ENCODE measurements around the gene MTMR8.
"Not testable (repeated sequence)": the region's sequence is repeated elsewhere in the genome, so short reads cannot be mapped to it uniquely, and the experiment has no call there.

The MTMR8 gene

DNA sequence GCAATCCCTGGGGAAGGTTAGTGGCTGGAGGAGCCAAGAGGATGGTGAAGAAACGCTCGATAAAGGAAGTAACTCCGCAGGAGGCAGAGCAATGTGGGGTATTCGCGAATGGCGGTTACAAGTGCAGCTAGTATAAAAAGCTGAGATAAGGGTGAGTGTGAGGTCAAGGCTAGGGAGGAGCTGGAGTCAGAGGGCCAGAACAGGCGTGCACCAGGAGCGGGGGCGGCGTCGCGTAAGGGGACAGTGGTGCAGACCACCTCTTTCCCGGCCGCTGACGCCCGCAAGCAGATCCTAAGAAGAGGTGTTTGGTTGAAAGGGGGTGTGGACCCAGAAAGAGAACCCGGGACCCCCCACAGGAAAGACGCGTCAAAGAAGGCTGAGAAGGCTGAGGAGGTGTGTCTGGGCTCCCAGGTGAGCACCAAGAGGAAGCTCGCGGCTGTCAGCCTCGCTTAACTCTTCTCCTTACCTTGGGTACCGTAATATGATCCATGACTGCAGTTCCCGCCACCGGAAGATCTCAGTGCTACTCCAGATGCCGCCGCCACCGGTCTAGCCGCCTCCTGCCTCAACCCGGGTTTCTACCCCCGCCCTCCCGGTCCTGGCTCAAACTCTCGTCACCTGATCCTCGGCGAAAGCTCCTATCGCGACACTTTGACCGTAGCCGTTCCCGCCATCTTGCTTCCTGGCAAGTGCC is at the start of gene MTMR8:
MTMR8 (minus strand) TSS at position 579 of the 694 bp plus-strand sequence; CDS start at position 490, 89 bp downstream.
- DNase-seq (ENCODE audit: low read depth in 2 of 2, low spot score in 1 of 2) = peak; percentile 40 to 52

DNA sequence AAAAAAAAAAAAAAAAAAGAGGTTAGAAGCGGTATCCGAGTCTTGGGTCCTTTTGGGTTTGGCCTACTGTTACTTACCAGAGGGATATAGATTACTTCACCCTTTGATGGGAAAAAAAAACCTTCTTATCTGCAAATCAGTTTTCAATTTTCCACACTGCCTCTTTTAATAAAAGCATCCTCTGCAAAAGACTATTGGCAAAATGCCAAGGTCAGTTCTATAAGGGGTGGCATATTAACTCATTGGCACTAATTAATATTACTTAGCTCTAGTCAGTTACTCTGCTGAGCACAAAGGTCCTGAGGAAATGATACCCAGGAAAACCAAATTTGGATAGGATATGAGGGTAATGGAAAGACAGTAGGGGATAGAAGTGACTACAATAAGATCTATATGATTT is 44.3 kb upstream of the MTMR8 start:
- no peak for DNase-seq (ENCODE audit: low read depth in 2 of 2, low spot score in 1 of 2)

DNA sequence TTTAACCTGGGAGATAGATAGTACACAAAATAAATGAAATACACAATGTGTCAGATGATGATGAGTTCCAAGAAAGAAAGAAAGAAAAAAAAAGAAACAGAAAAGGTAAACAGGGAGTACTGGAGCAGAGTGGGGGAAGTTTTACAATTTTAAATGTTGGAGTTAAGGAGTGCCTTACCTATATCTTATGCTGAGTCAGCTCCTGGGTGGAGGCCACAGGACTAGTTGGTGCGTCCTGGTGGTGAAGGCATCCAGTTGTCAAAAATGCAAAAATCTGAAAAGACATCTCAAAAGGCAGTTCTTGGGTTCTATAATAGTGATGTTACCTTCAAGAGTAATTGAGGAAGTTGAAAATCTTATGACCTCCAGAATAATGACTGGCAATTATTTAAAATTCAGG is 42.4 kb upstream of the MTMR8 start:
- DNase-seq (ENCODE audit: low read depth in 2 of 2, low spot score in 1 of 2) = no peak

DNA sequence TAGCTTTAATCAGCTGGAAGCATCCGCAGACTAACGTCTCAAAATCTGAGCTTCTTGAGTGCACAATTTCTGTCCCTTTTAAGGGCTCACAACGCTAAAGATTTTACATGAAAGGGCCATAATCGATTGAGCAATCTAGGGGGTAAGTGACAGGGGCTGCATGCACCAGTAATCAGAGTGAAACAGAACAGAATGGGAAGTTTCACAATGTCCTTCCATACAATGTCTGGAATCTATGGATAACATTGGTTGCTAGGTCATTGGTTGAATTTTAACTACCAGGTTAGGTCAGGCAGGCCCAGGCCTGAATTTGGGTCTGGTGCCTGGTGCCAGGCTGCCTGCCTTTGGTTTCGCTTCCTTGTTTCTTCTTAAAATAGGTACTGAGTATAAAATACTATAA is 42.0 kb upstream of the MTMR8 start:
- DNase-seq (ENCODE audit: low read depth in 2 of 2, low spot score in 1 of 2) = no peak

DNA sequence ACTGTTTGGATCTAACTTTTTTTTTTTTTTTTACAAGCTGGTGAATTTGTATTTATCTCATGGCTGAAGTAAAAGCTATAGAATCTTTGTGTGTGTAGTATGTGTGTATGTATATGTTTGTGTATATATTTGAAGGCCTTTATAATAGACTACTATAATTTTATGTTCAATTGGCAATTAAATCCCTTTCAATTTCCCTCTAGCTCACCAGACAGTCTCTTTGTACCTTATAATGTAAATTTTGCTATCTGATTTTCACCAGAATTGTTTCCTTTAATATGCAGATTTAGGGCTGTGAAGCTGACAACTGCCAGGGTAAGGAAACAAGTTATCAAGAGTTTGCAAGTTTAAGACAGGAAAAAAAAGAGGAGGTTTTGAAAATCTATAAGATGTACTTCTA is 33.1 kb upstream of the MTMR8 start:
- DNase-seq (ENCODE audit: low read depth in 2 of 2, low spot score in 1 of 2) = no peak

DNA sequence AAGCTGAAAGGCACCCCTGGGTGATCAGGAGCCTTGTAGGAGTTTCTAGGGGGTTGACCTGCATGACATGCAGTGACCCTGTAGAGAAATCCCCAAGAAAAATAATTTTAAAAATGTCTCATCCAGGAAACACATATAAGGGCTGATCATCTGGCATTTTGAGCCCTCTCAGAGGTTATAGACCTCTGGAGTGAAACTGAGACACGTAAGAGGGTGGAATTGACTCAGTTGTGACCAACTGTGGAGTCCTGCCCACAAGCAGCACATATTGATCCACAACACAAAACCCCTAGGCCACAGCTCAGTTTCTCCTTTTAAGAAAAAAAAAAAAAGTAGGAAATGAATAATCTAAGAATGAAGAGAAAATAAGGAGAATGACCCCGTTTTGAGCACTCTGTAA is 32.5 kb upstream of the MTMR8 start:
- DNase-seq (ENCODE audit: low read depth in 2 of 2, low spot score in 1 of 2) = no peak

DNA sequence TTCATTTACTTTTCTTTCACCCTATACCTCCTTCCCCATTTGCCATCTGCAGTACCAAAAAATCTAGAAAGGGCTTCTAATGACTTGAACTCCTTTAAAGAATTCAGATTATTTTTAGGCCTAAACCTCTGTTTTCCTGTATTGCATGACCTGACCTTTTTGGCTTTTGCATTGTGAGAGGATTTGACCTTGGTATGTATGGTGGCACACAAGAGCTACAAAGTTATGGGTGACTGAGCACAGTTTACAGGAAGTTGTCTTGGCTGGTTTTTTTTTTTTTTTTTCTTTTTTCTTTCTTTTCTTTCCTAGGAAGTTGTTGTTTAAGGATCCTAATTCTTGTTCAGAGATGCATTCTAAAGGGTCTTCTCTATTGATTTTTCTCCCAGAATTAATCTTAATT is 32.0 kb upstream of the MTMR8 start:
- no peak for DNase-seq (ENCODE audit: low read depth in 2 of 2, low spot score in 1 of 2)

DNA sequence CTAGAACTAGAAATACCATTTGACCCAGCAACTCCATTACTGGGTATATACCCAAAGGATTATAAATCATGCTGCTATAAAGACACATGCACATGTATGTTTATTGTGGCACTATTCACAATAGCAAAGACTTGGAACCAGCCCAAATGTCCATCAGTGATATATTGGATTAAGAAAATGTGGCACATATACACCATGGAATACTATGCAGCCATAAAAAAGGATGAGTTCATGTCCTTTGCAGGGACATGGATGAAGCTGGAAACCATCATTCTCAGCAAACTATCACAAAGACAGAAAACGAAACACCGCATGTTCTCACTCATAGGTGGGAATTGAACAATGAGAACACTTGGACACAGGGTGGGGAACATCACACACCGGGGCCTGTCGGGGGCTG is 14.5 kb upstream of the MTMR8 start:
- not testable (repeated sequence) for DNase-seq (ENCODE audit: low read depth in 2 of 2, low spot score in 1 of 2)

DNA sequence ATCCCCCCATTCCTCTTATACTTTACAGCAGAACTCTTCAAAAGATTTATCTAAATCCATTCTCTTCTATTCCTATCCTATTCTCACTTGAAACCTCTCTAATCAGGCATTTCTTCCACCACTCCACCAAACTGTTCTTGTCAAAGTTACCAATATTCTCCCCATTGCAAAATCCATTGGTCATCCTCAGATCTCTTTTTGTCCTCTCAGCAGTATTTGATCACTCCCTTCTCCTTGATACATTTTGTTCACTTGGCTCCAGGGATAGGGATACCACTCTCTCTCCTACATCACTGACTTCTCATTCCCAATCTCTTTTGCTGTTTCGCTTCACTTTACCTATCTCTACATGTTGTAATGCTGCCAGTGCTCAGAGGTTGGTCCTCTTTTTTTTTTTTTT is 2.8 kb upstream of the MTMR8 start:
- no peak for DNase-seq (ENCODE audit: low read depth in 2 of 2, low spot score in 1 of 2)

DNA sequence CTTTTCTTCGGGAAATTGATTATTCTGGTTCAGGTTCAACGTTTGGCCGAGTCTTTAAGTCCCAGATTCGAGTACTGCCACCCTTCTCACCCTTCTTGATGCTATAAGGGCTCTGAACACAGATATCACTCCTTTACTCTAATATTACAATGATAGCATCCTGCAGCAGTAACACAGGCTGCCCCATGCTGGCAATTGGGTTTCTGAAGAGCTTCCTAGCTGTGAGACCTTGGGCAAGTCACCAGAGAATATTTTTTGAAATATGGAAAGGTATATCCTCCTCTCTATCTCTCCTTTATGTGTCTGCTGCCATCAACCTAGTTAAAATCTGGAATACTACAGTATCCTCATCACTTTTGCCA is 297 bp upstream of the MTMR8 start:
- no peak for DNase-seq (ENCODE audit: low read depth in 2 of 2, low spot score in 1 of 2)

DNA sequence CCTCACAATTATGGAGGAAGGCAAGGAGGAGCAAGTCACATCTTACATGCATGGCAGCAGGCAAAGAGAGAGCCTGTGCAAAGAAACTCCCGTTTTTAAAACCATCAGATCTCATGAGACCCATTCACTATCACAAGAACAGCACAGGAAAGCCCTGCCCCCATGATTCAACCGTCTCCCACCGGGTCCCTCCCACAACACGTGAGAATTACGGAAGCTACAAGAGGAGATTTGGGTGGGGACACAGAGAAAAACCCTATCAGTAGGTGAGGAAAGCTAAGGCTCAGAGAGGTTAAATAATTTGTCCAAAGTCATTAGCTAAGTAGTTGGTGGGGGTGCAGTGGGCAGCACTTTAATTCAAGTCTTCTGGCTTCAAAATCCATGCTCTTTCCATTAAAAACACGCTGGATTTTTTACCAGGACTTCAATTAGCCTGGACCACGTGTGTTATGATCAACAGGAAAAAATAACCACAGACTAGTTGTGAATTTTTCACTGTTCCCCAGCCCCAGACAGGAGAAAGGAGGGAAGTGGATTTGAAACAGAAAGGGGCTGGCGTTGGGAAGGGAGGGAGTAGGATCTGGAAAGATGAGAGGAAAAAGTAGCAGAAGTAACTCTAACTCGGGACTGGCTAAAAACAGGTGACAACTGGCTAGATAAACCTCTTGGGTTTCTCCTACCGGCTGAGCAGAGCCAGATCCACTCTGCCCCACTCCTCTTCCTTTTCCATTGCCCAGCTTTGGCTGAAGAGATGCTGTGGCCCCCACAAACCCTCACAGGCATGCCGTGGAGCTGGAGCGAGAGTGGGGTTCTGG is 986 bp downstream of the MTMR8 start:
- no peak for DNase-seq (ENCODE audit: low read depth in 2 of 2, low spot score in 1 of 2)

DNA sequence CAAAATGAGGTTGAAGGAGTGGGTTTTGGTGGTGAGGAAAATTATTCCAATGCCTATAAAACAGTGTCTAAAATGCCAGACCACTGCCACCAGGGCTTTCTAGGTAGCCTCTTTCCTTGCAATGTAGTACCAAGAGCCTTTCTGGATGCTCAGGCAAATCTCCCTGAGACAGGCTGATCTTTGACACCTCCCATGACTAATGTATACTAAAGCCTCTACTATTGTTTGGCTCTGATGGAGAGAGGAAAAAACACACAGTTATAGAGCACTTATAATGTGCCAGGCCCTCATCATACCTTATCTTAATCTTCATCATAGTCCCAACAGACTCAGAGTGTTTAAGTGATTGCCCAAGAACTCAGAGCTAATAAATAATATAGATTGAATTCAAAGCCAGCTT is 5.8 kb downstream of the MTMR8 start:
- DNase-seq (ENCODE audit: low read depth in 2 of 2, low spot score in 1 of 2) = no peak

DNA sequence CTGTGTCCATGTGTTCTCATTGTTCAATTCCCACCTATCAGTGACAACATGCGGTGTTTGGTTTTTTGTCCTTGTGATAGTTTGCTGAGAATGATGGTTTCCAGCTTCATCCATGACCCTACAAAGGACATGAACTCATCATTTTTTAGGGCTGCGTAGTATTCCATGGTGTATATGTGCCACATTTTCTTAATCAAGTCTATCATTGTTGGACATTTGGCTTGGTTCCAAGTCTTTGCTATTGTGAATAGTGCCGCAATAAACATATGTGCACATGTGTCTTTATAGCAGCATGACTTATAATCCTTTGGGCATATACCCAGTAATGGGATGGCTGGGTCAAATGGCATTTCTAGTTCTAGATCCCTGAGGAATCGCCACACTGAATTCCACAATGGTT is 14.5 kb downstream of the MTMR8 start:
- not testable (repeated sequence) for DNase-seq (ENCODE audit: low read depth in 2 of 2, low spot score in 1 of 2)

DNA sequence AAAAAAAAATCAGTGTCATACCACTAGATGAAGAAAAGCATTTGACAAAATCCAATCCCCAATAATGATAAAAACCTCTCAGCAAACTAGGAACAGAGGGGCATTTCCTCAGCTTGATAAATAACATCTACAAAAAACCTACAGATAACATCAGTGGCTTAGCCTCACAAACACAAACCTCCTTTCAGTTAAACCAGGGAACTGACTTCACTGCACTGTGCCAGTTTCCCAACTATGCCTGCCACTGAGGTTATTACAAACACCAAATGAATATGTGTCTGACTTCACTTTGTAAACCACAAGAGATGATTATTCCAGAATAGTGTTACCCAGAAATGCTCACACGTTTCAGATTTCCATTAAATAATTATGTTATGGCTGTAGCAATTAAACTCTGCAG is 15.3 kb downstream of the MTMR8 start:
- DNase-seq (ENCODE audit: low read depth in 2 of 2, low spot score in 1 of 2) = no peak

DNA sequence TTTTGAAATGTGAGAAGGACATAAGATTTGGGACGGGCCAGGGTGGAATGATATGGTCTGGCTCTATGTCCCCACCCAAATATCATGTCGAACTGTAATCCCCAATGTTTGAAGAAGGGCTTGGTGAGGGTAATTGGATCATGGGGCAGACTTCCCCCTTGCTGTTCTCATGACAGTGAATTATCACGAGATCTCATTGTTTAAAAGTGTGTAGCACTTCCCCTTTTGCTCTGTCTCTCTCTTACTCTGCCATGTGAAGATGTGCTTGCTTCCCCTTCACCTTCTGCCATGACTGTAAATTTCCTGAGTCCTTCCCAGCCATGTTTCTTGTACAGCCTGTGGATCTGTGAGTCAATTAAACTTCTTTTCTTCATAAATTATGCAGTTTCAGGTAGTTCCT is 17.5 kb downstream of the MTMR8 start:
- DNase-seq (ENCODE audit: low read depth in 2 of 2, low spot score in 1 of 2) = no peak

DNA sequence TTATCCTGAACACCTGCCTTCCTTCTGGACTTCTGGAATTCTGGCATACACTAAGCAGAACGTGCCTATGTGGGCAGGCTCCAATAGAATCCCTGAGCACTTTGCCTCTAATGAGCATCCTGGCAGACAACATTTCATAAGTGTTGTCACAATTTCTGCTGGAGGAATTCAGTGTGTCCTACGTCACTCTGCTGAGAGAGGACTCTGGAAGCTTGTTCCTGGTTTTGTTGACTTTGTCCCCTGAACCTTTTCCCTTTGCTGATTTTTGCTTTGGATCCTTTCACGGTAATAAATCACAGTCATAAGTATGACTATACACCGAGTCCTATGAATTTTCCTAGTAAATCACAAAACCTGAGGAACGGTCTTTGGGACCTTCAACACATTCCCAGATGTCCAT is 43.2 kb downstream of the MTMR8 start:
- DNase-seq (ENCODE audit: low read depth in 2 of 2, low spot score in 1 of 2) = no peak

DNA sequence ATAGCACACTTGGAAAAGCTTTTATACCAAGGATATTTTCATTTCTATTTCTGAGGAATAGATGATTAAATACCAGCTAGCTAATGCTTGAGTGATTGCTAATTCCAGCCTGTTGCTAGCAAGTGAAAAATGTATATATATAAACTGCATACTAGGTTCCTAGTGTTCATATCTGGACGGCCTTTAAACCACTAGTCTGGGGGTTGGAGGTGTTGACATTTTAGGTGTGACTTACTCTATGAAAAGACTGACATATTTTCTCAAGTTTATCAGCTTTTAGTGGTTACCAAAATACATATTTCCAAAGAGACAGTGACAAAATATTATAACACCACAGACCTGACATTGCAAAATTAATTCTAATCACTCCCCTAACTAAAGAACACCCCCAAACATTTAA is 44.7 kb downstream of the MTMR8 start:
- no peak for DNase-seq (ENCODE audit: low read depth in 2 of 2, low spot score in 1 of 2)

DNA sequence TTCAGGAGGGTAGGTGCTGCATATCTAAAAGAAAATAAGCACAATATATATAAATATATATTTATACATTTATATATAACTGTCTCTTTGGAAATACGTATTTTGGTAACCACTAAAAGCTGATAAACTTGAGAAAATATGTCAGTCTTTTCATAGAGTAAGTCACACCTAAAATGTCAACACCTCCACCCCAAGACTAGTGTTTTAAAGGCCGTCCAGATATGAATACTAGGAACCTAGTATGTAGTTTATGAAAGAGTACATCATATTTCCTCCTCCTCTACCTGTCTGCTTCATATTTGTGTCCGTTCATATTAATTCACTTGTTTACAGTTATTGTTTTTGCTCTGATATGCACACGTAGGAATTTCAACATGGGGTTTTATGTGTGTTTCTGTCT is 45.2 kb downstream of the MTMR8 start:
- no peak for DNase-seq (ENCODE audit: low read depth in 2 of 2, low spot score in 1 of 2)

DNA sequence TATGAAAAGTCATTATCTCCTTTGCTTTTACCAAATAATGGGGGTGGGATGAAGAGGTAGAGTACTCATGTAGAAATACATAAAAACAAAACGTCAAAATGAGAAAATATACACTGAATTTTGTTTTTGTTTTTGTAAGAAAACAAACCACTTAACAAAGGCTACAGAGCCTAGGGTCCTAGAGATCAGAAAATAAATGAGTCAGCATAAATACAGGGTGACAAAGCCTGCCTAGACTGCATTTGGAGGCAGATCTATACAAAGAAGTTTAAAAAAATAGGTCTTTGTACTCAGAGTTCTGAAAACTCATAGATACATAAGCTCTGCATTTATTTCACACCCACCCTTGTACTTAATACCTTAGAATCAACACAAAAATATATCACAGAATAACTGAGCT is 52.4 kb downstream of the MTMR8 start:
- no peak for DNase-seq (ENCODE audit: low read depth in 2 of 2, low spot score in 1 of 2)

DNA sequence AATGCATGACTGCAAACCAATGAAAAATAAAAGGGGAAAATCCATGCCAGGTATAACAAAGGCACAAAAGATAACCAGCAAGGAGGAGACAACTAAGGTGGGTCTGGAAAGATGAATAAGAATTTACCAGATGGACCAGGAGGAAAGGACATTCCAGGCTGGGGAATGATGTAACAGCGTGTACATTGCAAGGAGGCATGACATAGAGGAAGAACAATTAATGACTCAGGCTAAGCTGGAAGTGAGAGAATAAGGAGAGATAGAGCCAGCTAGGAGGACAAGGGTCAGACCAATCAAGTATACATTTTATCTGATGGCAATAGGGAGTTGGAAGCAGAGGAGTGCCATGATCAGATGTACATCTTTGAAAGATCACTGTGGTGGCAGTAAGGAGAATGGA is 57.0 kb downstream of the MTMR8 start:
- DNase-seq (ENCODE audit: low read depth in 2 of 2, low spot score in 1 of 2) = no peak

DNA sequence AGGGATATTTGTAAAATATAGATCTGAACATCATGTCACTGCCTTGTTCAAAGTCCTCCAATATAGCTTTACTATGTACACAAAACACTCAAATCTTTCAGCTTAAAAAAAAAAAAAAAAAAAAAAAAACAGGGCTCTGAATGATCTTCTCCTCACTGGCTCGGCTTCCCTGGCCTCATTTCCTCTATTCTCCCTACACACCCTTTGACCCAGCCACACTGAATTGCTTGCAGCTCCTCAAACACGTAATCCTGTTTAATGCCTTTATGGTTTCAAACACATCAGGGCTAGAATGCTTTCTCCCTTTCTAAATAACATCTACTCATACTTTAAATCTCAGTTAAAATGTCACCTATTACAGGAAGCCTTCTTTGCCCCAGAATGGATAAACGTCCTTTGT is 60.8 kb downstream of the MTMR8 start:
- no peak for DNase-seq (ENCODE audit: low read depth in 2 of 2, low spot score in 1 of 2)

DNA sequence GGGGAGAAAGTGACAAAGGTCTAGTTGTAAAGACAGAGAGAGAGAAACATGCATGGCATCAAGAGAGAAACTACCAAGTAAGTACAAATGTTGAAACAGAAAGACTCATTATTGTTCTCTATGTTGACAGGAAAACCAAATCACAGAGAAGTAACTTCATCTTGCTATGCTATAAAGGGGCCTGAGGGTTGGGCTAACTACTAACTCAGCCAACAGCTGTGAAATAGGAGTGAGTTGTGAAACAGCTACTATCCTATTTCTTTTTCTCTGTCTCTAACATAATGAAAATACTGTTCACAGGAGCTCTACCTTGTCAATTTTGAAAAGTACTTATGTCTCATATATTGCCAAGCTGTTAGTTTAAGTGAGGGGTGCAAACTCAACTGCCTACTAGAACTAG is 65.0 kb downstream of the MTMR8 start:
- DNase-seq (ENCODE audit: low read depth in 2 of 2, low spot score in 1 of 2) = no peak

DNA sequence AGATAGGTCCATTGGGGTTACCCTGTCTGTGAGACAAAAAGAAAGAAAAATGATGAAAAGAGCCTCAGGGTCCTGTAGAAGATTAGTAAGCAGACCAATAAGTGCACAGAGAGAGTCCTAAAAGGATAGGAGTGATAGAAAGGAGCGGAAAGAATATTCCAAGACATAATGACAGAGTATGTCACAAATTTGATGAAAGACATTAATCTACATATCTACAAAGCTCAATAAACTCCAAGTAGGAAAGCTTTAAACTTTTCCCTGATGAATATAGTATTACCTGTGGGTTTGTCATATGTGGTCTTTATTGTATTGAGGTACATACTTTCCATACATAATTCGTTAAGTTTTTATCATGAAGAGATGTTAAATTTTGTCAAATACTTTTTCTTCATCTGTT is 73.7 kb downstream of the MTMR8 start:
- no peak for DNase-seq (ENCODE audit: low read depth in 2 of 2, low spot score in 1 of 2)
